ENCODE results near the gene VTI1A. TPM values are rescaled to one million over a fixed set of nuclear protein-coding genes. Genes with fewer than 3 reads are reported as not detected.

VTI1A gene
- total and polyA plus RNA-seq, 4 donors, result 5.5 to 26.9 (median 13.1) TPM

DNA sequence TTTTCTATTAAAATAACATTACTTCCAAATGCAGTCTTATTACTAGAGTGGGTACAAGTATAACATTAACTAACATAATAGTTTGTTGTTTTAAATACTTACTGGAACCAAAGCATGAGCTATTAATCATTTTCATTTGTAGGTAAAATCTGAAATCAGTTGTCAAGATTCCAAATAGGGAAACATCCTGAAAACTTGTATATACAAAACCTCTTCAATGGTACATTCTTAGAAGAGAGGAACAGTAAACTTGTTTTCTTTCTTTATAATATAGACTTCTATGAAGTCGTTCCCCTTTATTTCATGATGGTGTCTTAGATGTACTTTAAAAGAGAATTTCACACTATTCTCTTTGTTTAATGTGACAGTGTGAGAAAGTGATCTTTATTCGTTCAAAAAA is 85.9 kb downstream of the VTI1A start:
- Histone ChIP-seq H3K27ac (ENCODE audit: low read depth in 1 of 2, low read length in 2 of 2) (no peak overlapping the region), H3K9ac (ENCODE audit: low read depth in 1 of 2, low read length in 2 of 2) (no peak overlapping the region), H3K4me3 (ENCODE audit: low read depth in 1 of 3, low read length in 3 of 3) (no peak overlapping the region), H3K4me1 (ENCODE audit: control insufficient read depth in 4 of 4, insufficient read depth in 4 of 4, low read length in 3 of 4) (peaks cover 0 to 4% (median 3%) of the 10 kb centered on the region in 4 donors), H3K9me3 (ENCODE audit: control insufficient read depth in 4 of 4, low read length in 3 of 4) (no peaks in the 10 kb centered on the region), H3K36me3 (ENCODE audit: control insufficient read depth in 4 of 4, insufficient read depth in 3 of 4, low read depth in 1 of 4, low read length in 3 of 4) (peaks cover 0 to 1% (median 0%) of the 10 kb centered on the region in 4 donors), H3K27me3 (ENCODE audit: control insufficient read depth in 4 of 4, insufficient read depth in 4 of 4, low read length in 3 of 4) (no peaks in the 10 kb centered on the region)
- DNase-seq (ENCODE audit: low spot score), result no peak
- TF ChIP-seq RXRA (IDR thresholded peaks at IDR 0.05) (no peak), ATF3 (IDR thresholded peaks at IDR 0.05) (no peak), YY1 (IDR thresholded peaks at IDR 0.05) (no peak), HNF4A (conservative IDR thresholded peaks at IDR 0.05) (no peak), HNF4G (IDR thresholded peaks at IDR 0.05) (no peak), SP1 (IDR thresholded peaks at IDR 0.05) (no peak), NR2F2 (IDR thresholded peaks at IDR 0.05) (no peak), EGR1 (IDR thresholded peaks at IDR 0.05; ENCODE audit: low read depth in 2 of 2) (no peak), TAF1 (conservative IDR thresholded peaks at IDR 0.05) (no peak), FOXA1 (IDR thresholded peaks at IDR 0.05) (no peak), RAD21 (IDR thresholded peaks at IDR 0.05) (no peak), JUND (IDR thresholded peaks at IDR 0.05) (no peak)
- TF ChIP-seq, protein P1, sequence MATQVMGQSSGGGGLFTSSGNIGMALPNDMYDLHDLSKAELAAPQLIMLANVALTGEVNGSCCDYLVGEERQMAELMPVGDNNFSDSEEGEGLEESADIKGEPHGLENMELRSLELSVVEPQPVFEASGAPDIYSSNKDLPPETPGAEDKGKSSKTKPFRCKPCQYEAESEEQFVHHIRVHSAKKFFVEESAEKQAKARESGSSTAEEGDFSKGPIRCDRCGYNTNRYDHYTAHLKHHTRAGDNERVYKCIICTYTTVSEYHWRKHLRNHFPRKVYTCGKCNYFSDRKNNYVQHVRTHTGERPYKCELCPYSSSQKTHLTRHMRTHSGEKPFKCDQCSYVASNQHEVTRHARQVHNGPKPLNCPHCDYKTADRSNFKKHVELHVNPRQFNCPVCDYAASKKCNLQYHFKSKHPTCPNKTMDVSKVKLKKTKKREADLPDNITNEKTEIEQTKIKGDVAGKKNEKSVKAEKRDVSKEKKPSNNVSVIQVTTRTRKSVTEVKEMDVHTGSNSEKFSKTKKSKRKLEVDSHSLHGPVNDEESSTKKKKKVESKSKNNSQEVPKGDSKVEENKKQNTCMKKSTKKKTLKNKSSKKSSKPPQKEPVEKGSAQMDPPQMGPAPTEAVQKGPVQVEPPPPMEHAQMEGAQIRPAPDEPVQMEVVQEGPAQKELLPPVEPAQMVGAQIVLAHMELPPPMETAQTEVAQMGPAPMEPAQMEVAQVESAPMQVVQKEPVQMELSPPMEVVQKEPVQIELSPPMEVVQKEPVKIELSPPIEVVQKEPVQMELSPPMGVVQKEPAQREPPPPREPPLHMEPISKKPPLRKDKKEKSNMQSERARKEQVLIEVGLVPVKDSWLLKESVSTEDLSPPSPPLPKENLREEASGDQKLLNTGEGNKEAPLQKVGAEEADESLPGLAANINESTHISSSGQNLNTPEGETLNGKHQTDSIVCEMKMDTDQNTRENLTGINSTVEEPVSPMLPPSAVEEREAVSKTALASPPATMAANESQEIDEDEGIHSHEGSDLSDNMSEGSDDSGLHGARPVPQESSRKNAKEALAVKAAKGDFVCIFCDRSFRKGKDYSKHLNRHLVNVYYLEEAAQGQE (IDR thresholded peaks at IDR 0.05), result no peak
- TF ChIP-seq, protein P2, sequence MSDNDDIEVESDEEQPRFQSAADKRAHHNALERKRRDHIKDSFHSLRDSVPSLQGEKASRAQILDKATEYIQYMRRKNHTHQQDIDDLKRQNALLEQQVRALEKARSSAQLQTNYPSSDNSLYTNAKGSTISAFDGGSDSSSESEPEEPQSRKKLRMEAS (IDR thresholded peaks at IDR 0.05), result no peak
- 84% methylated on average over 2 of the region's 2 CpGs for WGBS

DNA sequence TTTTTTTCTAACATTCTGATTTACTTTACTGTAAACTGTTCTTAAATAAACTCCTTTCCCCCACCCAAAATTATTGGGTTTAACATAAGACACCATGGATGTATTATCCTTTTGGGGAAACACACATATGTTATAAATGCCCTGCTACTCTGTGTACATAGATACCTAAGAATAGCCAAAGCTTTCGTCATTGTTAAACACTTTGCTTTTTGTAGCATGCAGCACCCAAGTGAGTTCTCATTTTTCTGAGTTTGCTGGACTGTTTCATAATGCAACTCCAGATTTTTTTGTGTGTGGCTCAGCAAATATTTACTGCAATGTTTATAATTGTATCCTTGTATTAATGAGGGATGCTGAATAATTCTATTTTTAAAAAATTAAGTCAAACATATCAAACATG is 86.9 kb downstream of the VTI1A start:
- Histone ChIP-seq H3K9me3 (ENCODE audit: control insufficient read depth in 4 of 4, low read length in 3 of 4) (no peaks in the 10 kb centered on the region), H3K9ac (ENCODE audit: low read depth in 1 of 2, low read length in 2 of 2) (no peak overlapping the region), H3K4me1 (ENCODE audit: control insufficient read depth in 4 of 4, insufficient read depth in 4 of 4, low read length in 3 of 4) (peaks cover 0 to 4% (median 3%) of the 10 kb centered on the region in 4 donors), H3K27me3 (ENCODE audit: control insufficient read depth in 4 of 4, insufficient read depth in 4 of 4, low read length in 3 of 4) (no peaks in the 10 kb centered on the region), H3K36me3 (ENCODE audit: control insufficient read depth in 4 of 4, insufficient read depth in 3 of 4, low read depth in 1 of 4, low read length in 3 of 4) (peaks cover 0 to 4% (median under 1%) of the 10 kb centered on the region in 4 donors), H3K4me3 (ENCODE audit: low read depth in 1 of 3, low read length in 3 of 3) (no peak overlapping the region), H3K27ac (ENCODE audit: low read depth in 1 of 2, low read length in 2 of 2) (no peak overlapping the region)
- DNase-seq (ENCODE audit: low spot score), result no peak
- 60% methylated on average over 1 of the region's 1 CpG for WGBS
- TF ChIP-seq HNF4A (conservative IDR thresholded peaks at IDR 0.05) (no peak), FOXA1 (IDR thresholded peaks at IDR 0.05) (no peak), RAD21 (IDR thresholded peaks at IDR 0.05) (no peak), TAF1 (conservative IDR thresholded peaks at IDR 0.05) (no peak), FOXA2 (IDR thresholded peaks at IDR 0.05) (no peak), HNF4G (IDR thresholded peaks at IDR 0.05) (no peak)
- TF ChIP-seq, protein P3, sequence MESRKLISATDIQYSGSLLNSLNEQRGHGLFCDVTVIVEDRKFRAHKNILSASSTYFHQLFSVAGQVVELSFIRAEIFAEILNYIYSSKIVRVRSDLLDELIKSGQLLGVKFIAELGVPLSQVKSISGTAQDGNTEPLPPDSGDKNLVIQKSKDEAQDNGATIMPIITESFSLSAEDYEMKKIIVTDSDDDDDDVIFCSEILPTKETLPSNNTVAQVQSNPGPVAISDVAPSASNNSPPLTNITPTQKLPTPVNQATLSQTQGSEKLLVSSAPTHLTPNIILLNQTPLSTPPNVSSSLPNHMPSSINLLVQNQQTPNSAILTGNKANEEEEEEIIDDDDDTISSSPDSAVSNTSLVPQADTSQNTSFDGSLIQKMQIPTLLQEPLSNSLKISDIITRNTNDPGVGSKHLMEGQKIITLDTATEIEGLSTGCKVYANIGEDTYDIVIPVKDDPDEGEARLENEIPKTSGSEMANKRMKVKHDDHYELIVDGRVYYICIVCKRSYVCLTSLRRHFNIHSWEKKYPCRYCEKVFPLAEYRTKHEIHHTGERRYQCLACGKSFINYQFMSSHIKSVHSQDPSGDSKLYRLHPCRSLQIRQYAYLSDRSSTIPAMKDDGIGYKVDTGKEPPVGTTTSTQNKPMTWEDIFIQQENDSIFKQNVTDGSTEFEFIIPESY (IDR thresholded peaks at IDR 0.05), result no peak
- TF ChIP-seq, protein P1 (IDR thresholded peaks at IDR 0.05), result no peak

All from liver (tissue), 9 donors.